GM18873 (cell line): ENCODE data around the gene ZNF677.
"Not testable (repeated sequence)": the region's sequence is repeated elsewhere in the genome, so short reads cannot be mapped to it uniquely, and the experiment has no call there.

Experiments used
- ATAC-seq: cut with Tn5 transposase; IDR thresholded peaks from one replicate; pipeline ENCODE4 v1.9.1; 2021; ENCODE audit warnings: mild to moderate bottlenecking, moderate library complexity, moderate number of reproducible peaks; ENCODE audit not compliant: unreplicated experiment, low FRiP score

ZNF677 gene

GRCh38 chr19:53254411-53255341 lies at the start of gene ZNF677:
Gene ZNF677, minus strand, starts transcription at chr19:53254873. Its CDS starts 3,323 bp downstream, at chr19:53251550.
- ATAC-seq = no peak

DNA sequence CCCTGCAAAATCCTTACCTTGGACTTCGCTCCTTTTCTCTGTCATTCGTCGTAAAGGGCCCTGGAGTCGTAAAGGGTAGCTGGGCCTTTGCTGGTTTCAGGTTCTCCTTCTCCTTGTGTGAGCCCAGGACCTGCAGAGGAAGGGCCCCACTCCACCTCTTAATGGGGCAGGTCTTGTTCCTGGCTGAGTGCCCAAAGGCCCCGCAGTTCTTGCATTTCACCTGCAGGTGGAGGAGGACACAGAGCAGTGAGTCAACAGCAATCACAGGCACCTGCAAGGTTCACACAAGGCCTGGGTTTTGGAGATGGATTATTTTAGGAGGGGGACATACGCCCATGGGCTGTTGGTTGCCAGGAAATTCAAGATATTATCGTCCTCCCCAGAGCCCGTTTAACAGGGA lies 46.7 kb upstream of the ZNF677 start:
- not testable (repeated sequence) for ATAC-seq

- ATAC-seq = no peak
Measured at GRCh38 chr19:53294786-53295441, 40.2 kb upstream of the ZNF677 start.

DNA sequence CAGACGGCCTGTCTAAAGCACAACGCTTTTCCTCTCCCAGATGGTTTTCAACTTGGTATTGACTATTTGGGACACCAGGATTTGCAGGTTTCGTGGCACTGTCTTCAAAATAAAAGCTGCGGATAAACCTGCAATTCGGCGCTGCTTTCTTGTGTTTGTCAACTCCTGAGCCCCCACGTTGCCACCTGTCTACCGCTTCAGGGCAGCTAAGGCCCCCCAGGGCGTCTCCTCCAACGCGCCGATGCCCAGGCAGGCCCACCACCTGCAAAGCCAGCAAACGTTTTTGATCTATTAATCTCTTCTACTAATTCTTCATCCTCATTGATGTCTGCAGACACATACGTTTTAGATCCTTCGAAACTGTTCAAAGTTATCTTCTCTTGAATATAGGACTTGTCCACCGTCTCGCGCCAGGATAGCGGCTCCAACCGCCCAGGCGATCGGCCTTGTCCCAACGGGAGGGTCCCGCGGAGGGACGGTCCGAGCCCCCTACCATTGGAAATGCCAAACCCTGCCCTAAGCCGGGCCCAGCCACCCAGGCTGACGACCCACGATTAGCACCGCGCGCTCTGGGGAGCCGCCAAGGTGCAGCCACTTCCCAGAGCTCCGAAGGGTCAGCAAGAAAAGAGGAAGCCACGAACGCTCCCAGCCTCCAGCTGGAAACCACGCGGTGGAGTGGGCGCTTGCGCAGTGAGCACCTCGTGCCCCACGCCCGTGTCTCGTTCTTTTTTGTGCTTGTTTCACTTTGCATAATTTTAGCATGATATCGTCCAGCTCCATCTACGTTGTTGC lies 36.3 kb upstream of the ZNF677 start:
- ATAC-seq = no peak

DNA sequence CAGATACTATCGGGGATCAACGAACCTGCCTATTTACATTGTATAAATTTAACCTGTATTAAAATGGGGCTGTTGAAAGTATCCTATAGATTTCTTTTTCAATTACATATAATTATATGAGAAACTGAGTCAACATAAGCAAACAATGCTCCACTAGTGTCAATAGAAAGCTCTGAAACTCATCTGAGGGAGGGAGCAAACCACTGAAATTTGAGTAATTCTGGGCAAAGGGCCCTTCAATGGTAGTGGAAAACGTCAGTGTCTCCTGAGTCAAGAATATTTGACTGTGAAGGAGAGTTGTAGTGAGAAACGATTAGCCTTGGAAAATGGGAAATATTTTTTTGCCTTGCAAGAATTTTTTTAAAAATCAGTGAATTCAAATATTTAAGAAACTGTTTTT lies 30.4 kb upstream of the ZNF677 start:
- no peak for ATAC-seq

- not testable (repeated sequence) for ATAC-seq
Measured at GRCh38 chr19:53281947-53282346, 27.3 kb upstream of the ZNF677 start.

DNA sequence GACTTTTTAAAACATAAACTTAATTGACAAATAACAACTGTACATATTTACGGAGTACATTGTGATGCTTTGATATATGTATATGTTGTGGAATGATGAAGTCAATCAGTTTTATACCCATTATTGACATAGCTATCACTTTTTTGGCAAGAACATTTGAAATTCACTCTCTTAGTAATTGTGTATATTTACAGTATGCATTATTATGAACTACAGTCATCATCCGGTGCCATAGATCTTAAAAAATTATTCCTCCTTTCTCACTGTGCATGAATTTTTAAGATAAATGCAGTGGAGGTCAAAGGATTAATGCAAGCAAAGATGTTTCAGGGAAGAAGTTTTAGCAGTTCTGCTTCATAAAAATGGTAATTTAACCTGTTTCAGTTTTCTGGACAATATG lies 20.8 kb upstream of the ZNF677 start:
- ATAC-seq = no peak

- no peak for ATAC-seq
Measured at GRCh38 chr19:53272044-53272443, 17.4 kb upstream of the ZNF677 start.

- not testable (repeated sequence) for ATAC-seq
Measured at GRCh38 chr19:53269861-53270260, 15.2 kb upstream of the ZNF677 start.

DNA sequence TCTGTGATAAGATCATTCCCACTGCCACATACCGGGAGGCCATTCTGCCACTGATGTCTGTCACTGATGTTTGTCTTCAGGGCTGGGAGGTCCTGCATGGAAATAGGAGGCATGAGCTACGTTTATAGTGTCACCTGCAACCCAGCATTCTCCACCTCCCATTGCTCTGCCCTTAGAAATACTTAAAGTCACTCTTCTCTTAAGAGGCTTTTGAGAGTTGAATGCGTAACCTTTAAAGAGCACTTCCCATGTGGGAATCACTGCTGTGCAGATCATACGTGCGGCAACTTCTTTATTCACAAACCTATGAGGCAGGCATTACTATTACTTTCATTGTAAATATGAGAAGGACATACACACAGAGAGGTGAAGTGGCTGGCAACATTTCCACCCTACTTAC lies 12.9 kb upstream of the ZNF677 start, which contains the start of gene VN1R4:
Gene VN1R4 (minus strand): TSS at position 101 of the 400 bp plus-strand sequence. CDS start 58 bp downstream, at position 43.
- not testable (repeated sequence) for ATAC-seq

GRCh38 chr19:53257715-53258342 lies 3.2 kb upstream of the ZNF677 start, which contains the start of gene VN1R2:
Gene VN1R2, plus strand, starts transcription at chr19:53258292. Its CDS starts 84 bp downstream, at chr19:53258376.
- not testable (repeated sequence) for ATAC-seq

GRCh38 chr19:53246498-53246897 lies 8.2 kb downstream of the ZNF677 start:
- no peak for ATAC-seq

GRCh38 chr19:53237114-53237777 lies 17.4 kb downstream of the ZNF677 start:
- no peak for ATAC-seq

DNA sequence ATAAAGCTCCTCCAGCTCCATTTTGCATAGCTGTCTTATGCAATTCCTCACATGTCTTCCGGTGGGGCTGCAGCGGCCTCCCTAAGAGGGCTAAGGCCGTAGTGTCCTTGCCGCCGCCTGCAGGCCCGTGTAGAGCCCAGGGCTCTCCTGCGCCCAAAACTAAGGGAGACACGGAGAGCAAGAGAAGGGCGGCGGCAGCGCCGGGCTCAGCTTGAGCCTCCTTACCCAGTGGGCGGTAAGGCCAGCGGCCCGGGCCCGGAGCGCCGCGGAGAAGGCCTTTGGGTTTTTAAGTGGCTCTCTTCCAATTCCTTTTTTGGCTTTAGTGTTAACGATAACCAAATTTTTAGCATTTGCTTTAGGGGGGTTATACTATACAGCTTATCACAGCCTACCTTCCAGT lies 30.1 kb downstream of the ZNF677 start:
- no peak for ATAC-seq

GRCh38 chr19:53222716-53223115 lies 32.0 kb downstream of the ZNF677 start:
- not testable (repeated sequence) for ATAC-seq

- ATAC-seq = no peak
Measured at GRCh38 chr19:53212703-53213320, 41.9 kb downstream of the ZNF677 start.

DNA sequence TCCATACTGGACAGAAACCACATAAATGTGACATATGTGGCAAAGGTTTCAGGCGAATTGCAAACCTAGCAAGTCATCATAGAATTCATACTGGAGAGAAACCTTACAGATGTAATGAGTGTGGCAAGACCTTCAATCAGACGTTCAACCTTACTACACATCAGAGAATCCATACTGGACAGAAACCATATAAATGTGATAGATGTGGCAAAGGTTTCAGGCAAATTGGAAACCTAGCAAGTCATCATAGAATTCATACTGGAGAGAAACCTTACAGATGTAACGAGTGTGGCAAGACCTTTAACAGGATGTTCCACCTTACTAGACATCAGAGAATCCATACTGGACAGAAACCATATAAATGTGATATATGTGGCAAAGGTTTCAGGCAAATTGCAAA lies 43.1 kb downstream of the ZNF677 start:
- ATAC-seq = not testable (repeated sequence)

- no peak for ATAC-seq
Measured at GRCh38 chr19:53196777-53197396, 57.8 kb downstream of the ZNF677 start.
